K562 (cell line): ENCODE data around the gene EEF2. TPM values are rescaled to one million over a fixed set of nuclear protein-coding genes. Genes with fewer than 3 reads are reported as not detected.

ENCODE experiments used
- ATAC-seq: fragments of 200-7000 bp; cut with Tn5 transposase; 3 replicates; pipeline ENCODE4 v1.9.1; 2020; ENCODE audit warnings: moderate library complexity
- BruUV-seq: library from RNA; stranded (reverse); fragments of 400-500 nt; replicated peaks from 2 replicates; lab custom pipeline; 2021; lab: Mats Ljungman, UMichigan
- CTCF ChIA-PET: fragments of 300-600 bp; formaldehyde crosslinking; extraction: SDS; loops from one replicate; lab custom pipeline; 2021; ENCODE audit warnings: low intra/inter-chr PET ratio; lab: Yijun Ruan, JAX
- POLR2A ChIA-PET: fragments of 300-600, 350-650 bp; sonication (Branson Sonifier 250); formaldehyde crosslinking; extraction: SDS; loops from one replicate; lab custom pipeline; 2021; ENCODE audit warnings: antibody characterized with exemption, inconsistent platforms; lab: Yijun Ruan, JAX
- DNase-seq, 4 experiments: peaks; one replicate each; pipeline versions ENCODE4 v3.0.0 to v3.0.0-alpha.2; 2011 to 2018; ENCODE audit warnings: low spot score in 3 of 4, mixed read lengths in 3 of 4; ENCODE audit errors: extremely low read depth in 1 of 4
- FAIRE-seq: peaks from 2 replicates; lab custom pipeline; 2011; peaks lifted over from hg19 to GRCh38; lab: Jason Lieb, UNC
- H2AFZ ChIP-seq: 2 replicates; pipeline ENCODE4 v1.6.0; 2011; ENCODE audit warnings: low read depth, low read length, control low read depth, inconsistent platforms
- H3K27ac ChIP-seq: fragments of 200-600 bp; 3 replicates; pipeline ENCODE4 v1.8.0; 2011; ENCODE audit warnings: low read depth, mild to moderate bottlenecking, control low read depth, inconsistent platforms, low read length, moderate library complexity, mixed read lengths; ENCODE audit errors: extremely low read depth
- H3K27me3 ChIP-seq, 2 experiments: fragments of 300-600 bp in 1 of 2; 2 replicates in 1 of 2; 3 replicates in 1 of 2; pipeline versions ENCODE4 v1.6.0 to v1.8.0; 2011; ENCODE audit warnings: inconsistent platforms in 2 of 2, low read length in 2 of 2, mild to moderate bottlenecking in 1 of 2, mixed read lengths in 1 of 2, moderate library complexity in 1 of 2; ENCODE audit not compliant: control insufficient read depth in 2 of 2, insufficient read depth in 2 of 2
- H3K36me3 ChIP-seq: fragments of 300-600 bp; 3 replicates; pipeline ENCODE4 v1.8.0; 2011; ENCODE audit warnings: mild to moderate bottlenecking, low read length, inconsistent platforms; ENCODE audit not compliant: control insufficient read depth, insufficient read depth
- H3K4me1 ChIP-seq, 2 experiments: fragments of 200-600 bp in 1 of 2; replicated peaks in 1 of 2; 2 replicates in 1 of 2; 3 replicates in 1 of 2; pipeline versions ENCODE4 v1.5.1 to v1.8.0; 2011; ENCODE audit warnings: inconsistent platforms in 2 of 2, low read length in 2 of 2, mild to moderate bottlenecking in 1 of 2, mixed read lengths in 1 of 2, moderate library complexity in 1 of 2; ENCODE audit not compliant: control insufficient read depth in 2 of 2, insufficient read depth in 2 of 2
- H3K4me2 ChIP-seq: 2 replicates; pipeline ENCODE4 v1.6.1; 2011; ENCODE audit warnings: low read length, control low read depth, inconsistent platforms, mixed read lengths; ENCODE audit not compliant: insufficient read depth
- H3K4me3 ChIP-seq: fragments of 200-600 bp; sonication (generic), shearing (Covaris generic); 2 replicates; pipeline ENCODE4 v1.5.1; 2016; ENCODE audit warnings: control low read depth, inconsistent platforms
- H3K79me2 ChIP-seq: fragments of 200-600 bp; 3 replicates; pipeline ENCODE4 v1.8.0; 2011; ENCODE audit warnings: low read length, inconsistent platforms; ENCODE audit not compliant: control insufficient read depth, insufficient read depth
- H3K9ac ChIP-seq, 2 experiments: 2 replicates each; pipeline versions ENCODE4 v1.6.0 to v1.6.1; 2011; ENCODE audit warnings: low read depth in 2 of 2, low read length in 2 of 2, control low read depth in 1 of 2, inconsistent platforms in 1 of 2, mild to moderate bottlenecking in 1 of 2, mixed read lengths in 1 of 2; ENCODE audit not compliant: insufficient read depth in 1 of 2
- H3K9me1 ChIP-seq: one replicate; pipeline ENCODE4 v1.6.0; 2011; ENCODE audit warnings: inconsistent platforms, mild to moderate bottlenecking, low read length, moderate library complexity; ENCODE audit not compliant: control insufficient read depth, insufficient read depth
- H3K9me3 ChIP-seq: replicated peaks from 2 replicates; pipeline ENCODE4 v1.5.1; 2011; ENCODE audit warnings: low read depth, low read length, inconsistent platforms; ENCODE audit not compliant: control insufficient read depth, insufficient read depth
- H4K20me1 ChIP-seq: replicated peaks from 2 replicates; pipeline ENCODE4 v1.6.1; 2011; ENCODE audit warnings: low read length, inconsistent platforms, mixed read lengths; ENCODE audit not compliant: control insufficient read depth, insufficient read depth
- ATF3 ChIP-seq, 2 experiments: fragments of 450-650 bp in 1 of 2; sonication (generic) in 1 of 2; formaldehyde crosslinking in 1 of 2; IDR thresholded peaks in 1 of 2; conservative IDR thresholded peaks in 1 of 2; 2 replicates each; pipeline versions ENCODE4 v1.6.1 to v1.8.1; 2016 to 2023; ENCODE audit warnings: mild to moderate bottlenecking in 2 of 2, moderate library complexity in 2 of 2, inconsistent platforms in 1 of 2, missing genetic modification reagents in 1 of 2
- BCOR ChIP-seq: fragments of 450-650 bp; IDR thresholded peaks from 2 replicates; pipeline ENCODE4 v1.6.1; 2016
- FOSL1 ChIP-seq: fragments of 200-800 bp; sonication (Bioruptor generic); conservative IDR thresholded peaks from 2 replicates; pipeline ENCODE4 v1.6.1; 2016; ENCODE audit warnings: missing genetic modification characterization, missing compliant biosample characterization
- HDAC2 ChIP-seq: fragments of 450-650 bp; IDR thresholded peaks from 2 replicates; pipeline ENCODE4 v1.6.1; 2016; ENCODE audit warnings: mild to moderate bottlenecking
- JUND ChIP-seq, 2 experiments: IDR thresholded peaks; 2 replicates in 1 of 2; 3 replicates in 1 of 2; pipeline ENCODE4 v1.6.1; 2011; ENCODE audit warnings: borderline replicate concordance in 2 of 2, low read depth in 2 of 2, low read length in 2 of 2, improper control_type of control experiment in 1 of 2, missing biosample characterization in 1 of 2, missing genetic modification characterization in 1 of 2, missing genetic modification reagents in 1 of 2
- KDM1A ChIP-seq, 2 experiments: fragments of 450-650 bp; IDR thresholded peaks; 2 replicates each; pipeline ENCODE4 v1.6.1; 2016; ENCODE audit warnings: mild to moderate bottlenecking in 2 of 2
- PCBP1 ChIP-seq: fragments of 200-400 bp; formaldehyde crosslinking; IDR thresholded peaks from 2 replicates; pipeline ENCODE4 v1.6.1; 2018; ENCODE audit warnings: mild to moderate bottlenecking, low read depth, low read length; ENCODE audit not compliant: poor library complexity, severe bottlenecking
- RBM25 ChIP-seq: fragments of 200-400 bp; formaldehyde crosslinking; IDR thresholded peaks from 2 replicates; pipeline ENCODE4 v1.6.1; 2018; ENCODE audit warnings: low read length, low read depth, moderate library complexity; ENCODE audit not compliant: severe bottlenecking
- TCF3 ChIP-seq: sonication (generic); formaldehyde crosslinking; IDR thresholded peaks from 2 replicates; pipeline ENCODE4 v1.4.0; 2020; ENCODE audit warnings: mild to moderate bottlenecking, missing genetic modification reagents
- ZFP36 ChIP-seq: fragments of 150-350 bp; IDR thresholded peaks from 2 replicates; pipeline ENCODE4 v1.6.1; 2018; ENCODE audit warnings: low read length, low read depth; ENCODE audit not compliant: partially characterized antibody
- ZNF217 ChIP-seq: sonication (generic); formaldehyde crosslinking; IDR thresholded peaks from 2 replicates; pipeline ENCODE4 v1.8.0; 2022; ENCODE audit warnings: mild to moderate bottlenecking, missing genetic modification reagents
- WGBS: fragments of 100-300 bp; shearing (Covaris generic); methylation state at CpG from one replicate; pipeline ENCODE4 v1.1.6; 2016; ENCODE audit warnings: low coverage, mixed read lengths; ENCODE audit not compliant: insufficient coverage; ENCODE audit errors: missing lambda C conversion rate; 5-methylcytosine and 5-hydroxymethylcytosine counted together
- in situ Hi-C: fragments of 300-500 bp; cut with MboI; formaldehyde crosslinking; loops from 4 replicates; pipeline ENCODE4 v1.15.0; 2018; ENCODE audit warnings: inconsistent platforms, mixed read lengths
- intact Hi-C: fragments of 100-400 bp; cut with micrococcal nuclease; formaldehyde crosslinking; loops from 2 replicates; pipeline ENCODE4 v1.14.2; 2022
- polyA plus RNA-seq, 8 experiments: library from polyadenylated mRNA; depleted of rRNA in 4 of 8; stranded (reverse) in 5 of 8; unstranded in 3 of 8; fragments of >200 nt; fragmentation: Nextera tagmentation in 2 of 8; fragmentation: Illumina TruSeq in 1 of 8; extraction: Ambion mirVana in 2 of 8; extraction: Trizol in 1 of 8; gene quantifications; 2 replicates each; pipeline versions ENCODE4 v1.2.1 to v1.2.3, GENCODE V29; 2011 to 2014; ENCODE audit warnings: inconsistent platforms in 1 of 8, missing spikeins in 1 of 8
- total RNA-seq, 7 experiments: library from RNA; depleted of rRNA in 6 of 7; stranded (reverse); fragments of >200 nt in 6 of 7; fragmentation: Illumina TruSeq in 2 of 7; extraction: Trizol in 2 of 7; gene quantifications; 2 replicates each; pipeline versions ENCODE4 v1.2.1 to v1.2.3, GENCODE V29; 2011 to 2021; ENCODE audit warnings: low replicate concordance in 1 of 7

EEF2 gene
- total and polyA plus RNA-seq, 9 of the 15 experiments (the other 6 are each of a cell fraction or from before 2014, with no cell fraction given) = 372 to 3,003 (median 1,453) TPM

DNA sequence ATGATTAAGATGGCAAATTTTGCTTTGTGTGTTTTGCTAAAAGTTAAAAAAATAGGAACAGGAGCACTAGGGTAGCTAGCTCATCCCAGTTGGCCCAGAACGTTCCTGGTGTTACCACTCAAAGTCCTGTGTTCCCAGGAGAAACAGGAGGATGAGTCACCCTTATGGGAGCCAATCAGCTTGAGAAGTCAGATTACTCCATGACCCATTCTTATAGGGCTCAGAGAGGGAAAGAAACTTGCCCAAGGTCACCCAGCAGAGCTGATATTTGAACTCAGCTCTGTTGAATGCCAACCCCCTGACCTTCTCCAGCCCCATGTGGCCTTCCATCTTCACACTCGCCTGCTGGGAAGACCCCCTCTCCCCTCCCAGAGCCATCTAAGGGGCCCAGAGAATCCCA is 39.4 kb downstream of the EEF2 start:
- POLR2A ChIA-PET = interaction anchor here (0.5 to 1.1 kb wide), 6 partner anchors 11 to 428 kb away, joined by 3 to 5 read pairs (median 3); partner anchors contain the start of gene EEF2
- H3K9ac ChIP-seq = no peak overlapping the region
- CTCF ChIA-PET = interaction anchor here (0.6 kb wide), 1 partner anchor 12 kb away, joined by 6 read pairs; no protein-coding TSS in a partner anchor

More for the DNA sequence above, 39.4 kb downstream of the EEF2 start:
- Histone ChIP-seq H3K4me2 (no peak overlapping the region), H3K4me3 (no peak overlapping the region), H3K9me1 (no peaks in the 10 kb centered on the region), H3K79me2 (no peaks in the 10 kb centered on the region), H3K36me3 (no peaks in the 10 kb centered on the region), H2AFZ (no peak overlapping the region), H4K20me1 (no peaks in the 10 kb centered on the region), H3K27me3 (no peaks in the 10 kb centered on the region), H3K4me1 (peaks cover 11 to 31% of the 10 kb centered on the region in 2 experiments), H3K9me3 (no peaks in the 10 kb centered on the region), H3K27ac (no peak overlapping the region)
- in situ Hi-C loops (no loop called here), intact Hi-C loops (no loop called here)
- ATAC-seq (no peak), FAIRE-seq (no peak), DNase-seq (no peak)
- 0% methylated on average over 2 of the region's 2 CpGs for WGBS
- BruUV-seq = no TSS peak
- TF ChIP-seq ATF3 (IDR thresholded peaks at IDR 0.05) (peak; percentile 65), ATF3 (CRISPR knock-in tag; conservative IDR thresholded peaks at IDR 0.05) (no peak), KDM1A (IDR thresholded peaks at IDR 0.05) (peak; percentile 46 to 59; a peak in 3 of 4 replicates), ZFP36 (peak; percentile 85), BCOR (peak; percentile 69), PCBP1 (no peak), RBM25 (peak; percentile 78), HDAC2 (peak; percentile 44; the same call in 1 of the 2 replicates), FOSL1 (tag) (0 out of 2 replicates have a peak, but pooled peaks have one; percentile 20), TCF3 (no peak), JUND (IDR thresholded peaks at IDR 0.05; ENCODE audit: borderline replicate concordance, low read depth, low read length) (peak; percentile 57; the same call in 1 of the 2 replicates), JUND (tag; IDR thresholded peaks at IDR 0.05; ENCODE audit: borderline replicate concordance, low read depth, low read length) (peak; percentile 30; the same call in 1 of the 3 replicates), ZNF217 (CRISPR knock-in tag) (no peak)
